GM21717 (cell line): ENCODE measurements around the gene FCGR3B.
"Not testable (repeated sequence)": the region's sequence is repeated elsewhere in the genome, so short reads cannot be mapped to it uniquely, and the experiment has no call there.

ENCODE experiments used
- ATAC-seq: cut with Tn5 transposase; IDR thresholded peaks from one replicate; pipeline ENCODE4 v1.9.1; 2021; ENCODE audit warnings: mild to moderate bottlenecking, moderate library complexity; ENCODE audit not compliant: unreplicated experiment

The FCGR3B gene

GRCh38 chr1:161606541-161607336 lies 24.2 kb downstream of the FCGR3B start:
- not testable (repeated sequence) for ATAC-seq

GRCh38 chr1:161605762-161606540 lies 25.0 kb downstream of the FCGR3B start:
- ATAC-seq: not testable (repeated sequence)

DNA sequence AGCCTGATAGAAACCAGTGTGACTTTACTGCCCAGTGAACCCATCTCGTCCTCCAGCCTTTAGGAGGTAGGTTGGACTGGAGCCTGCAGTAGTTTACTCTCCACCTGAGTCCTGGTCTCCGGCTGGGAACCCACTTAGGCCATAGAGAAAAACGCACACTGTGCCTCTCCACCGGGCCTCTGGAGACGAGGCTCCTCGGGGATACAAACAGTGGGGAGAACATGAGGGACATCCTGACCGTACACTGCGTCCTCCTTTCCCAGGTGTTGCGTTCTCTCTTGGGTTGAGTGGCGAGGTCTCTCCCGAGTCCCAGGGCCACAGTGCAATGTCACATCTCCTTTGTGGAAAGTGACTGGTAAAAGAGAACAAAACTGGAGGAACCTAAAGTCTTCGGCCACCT lies 26.0 kb downstream of the FCGR3B start:
- ATAC-seq: not testable (repeated sequence)

- not testable (repeated sequence) for ATAC-seq
These were observed 33.9 kb downstream of the FCGR3B start for GRCh38 chr1:161597077-161597476.

DNA sequence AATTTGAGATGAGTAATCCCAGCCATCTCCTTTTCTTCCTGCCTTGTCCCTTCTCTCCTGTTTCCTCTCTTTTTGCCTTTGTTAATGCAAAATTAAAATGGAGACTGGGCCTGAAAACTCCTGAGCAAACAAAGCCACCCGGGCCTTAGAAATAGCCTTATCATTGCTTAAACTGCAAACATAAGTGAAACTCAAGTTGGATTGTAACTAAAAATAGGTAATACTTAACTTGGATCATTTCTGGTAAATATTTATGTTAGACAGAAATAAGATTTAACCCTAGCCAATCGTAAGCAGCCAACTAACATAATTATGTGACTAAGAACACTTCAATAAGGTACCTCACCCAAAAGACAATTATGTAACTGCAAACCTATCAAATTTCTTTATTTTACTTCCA lies 35.4 kb downstream of the FCGR3B start:
- not testable (repeated sequence) for ATAC-seq

DNA sequence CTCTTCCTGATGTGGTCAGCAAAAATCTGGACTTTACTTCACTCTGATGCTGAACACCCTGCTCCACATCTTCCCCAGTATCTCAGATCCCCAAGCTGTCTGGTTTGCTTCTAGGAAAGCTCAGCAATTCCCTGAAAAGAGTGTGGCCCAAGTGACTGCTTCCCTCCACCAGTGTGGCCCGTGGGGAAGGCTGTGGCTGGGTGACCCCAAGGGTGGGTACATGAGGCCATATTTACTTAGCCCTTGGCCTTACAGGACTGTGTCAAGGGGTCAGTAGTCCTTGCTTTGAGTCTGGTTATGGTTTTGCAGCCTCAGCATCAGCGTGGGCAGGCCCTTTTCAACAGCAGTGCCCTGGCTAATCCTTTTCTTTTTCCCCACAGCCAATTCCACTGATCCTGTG lies 35.8 kb downstream of the FCGR3B start:
- ATAC-seq: not testable (repeated sequence)

GRCh38 chr1:161594269-161594984 lies 36.5 kb downstream of the FCGR3B start:
- not testable (repeated sequence) for ATAC-seq

DNA sequence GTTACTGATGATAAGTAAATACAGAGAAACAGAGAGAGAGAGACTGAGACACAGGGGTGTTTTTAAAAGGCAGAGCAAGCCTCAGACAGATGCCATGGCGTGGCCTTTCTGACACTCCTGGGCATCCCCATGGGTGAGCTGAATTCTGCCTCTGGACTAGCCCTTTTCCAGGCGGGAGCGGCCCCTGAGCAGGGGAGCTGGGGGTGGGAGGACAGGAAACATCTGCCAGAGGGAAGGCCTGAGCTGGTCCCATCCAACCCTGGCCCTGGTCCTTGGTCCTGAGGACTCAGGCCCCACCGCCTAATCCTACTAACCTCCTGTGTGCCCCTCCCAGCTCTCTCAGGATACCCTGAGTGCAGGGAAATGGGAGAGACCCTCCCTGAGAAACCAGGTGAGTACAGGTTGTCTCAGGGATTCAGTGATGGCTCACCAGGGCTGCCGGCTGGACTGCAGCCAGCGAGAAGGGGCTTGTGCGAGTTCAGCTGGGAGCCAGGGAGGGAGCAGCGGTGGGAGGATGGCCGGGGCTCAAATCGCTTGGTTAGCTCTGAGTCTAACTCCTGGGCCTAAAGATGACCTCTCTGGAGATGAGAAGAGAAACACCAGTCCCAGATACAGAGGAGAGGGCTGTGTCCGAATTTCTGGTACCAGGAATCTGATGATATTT lies 37.8 kb downstream of the FCGR3B start:
- ATAC-seq: not testable (repeated sequence)

- ATAC-seq: not testable (repeated sequence)
These were observed 38.4 kb downstream of the FCGR3B start for GRCh38 chr1:161592586-161592985.

DNA sequence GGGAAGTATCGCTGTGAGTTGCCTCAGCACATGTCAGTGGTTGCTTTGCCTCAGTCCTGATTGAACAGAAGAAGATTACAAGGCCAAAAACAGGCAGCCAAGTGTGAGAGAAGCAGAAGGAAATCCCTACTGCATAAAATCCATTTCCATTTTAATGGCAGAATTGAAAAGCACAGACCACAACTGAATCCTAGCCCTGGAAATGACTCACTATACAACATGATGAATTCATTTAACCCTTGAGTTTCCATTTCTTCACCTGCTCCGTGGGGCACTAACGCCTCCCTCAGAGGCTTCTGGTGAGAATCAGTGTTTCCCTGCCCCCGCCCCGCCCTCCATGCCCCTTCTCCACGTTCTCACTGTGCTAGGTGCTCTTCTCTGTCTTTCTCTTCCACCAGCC lies 41.1 kb downstream of the FCGR3B start:
- ATAC-seq: not testable (repeated sequence)

DNA sequence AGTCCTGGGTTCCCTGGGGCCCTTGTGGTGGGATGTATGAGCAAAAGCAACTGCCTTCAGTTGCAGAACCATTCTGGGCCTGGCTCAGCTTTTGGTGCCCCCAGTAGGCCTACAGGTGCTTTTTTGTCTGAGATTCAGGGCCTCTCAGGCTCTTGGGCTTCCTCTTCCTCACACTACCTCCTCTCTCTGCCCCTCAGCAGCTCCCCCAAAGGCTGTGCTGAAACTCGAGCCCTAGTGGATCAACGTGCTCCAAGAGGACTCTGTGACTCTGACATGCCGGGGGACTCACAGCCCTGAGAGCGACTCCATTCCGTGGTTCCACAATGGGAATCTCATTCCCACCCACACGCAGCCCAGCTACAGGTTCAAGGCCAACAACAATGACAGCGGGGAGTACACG lies 41.6 kb downstream of the FCGR3B start:
- ATAC-seq: not testable (repeated sequence)

GRCh38 chr1:161588596-161588995 lies 42.4 kb downstream of the FCGR3B start:
- ATAC-seq: not testable (repeated sequence)

GRCh38 chr1:161582882-161583281 lies 48.1 kb downstream of the FCGR3B start:
- ATAC-seq: not testable (repeated sequence)

GRCh38 chr1:161580879-161581537 lies 50.0 kb downstream of the FCGR3B start:
- peak; percentile 50 for ATAC-seq

GRCh38 chr1:161579856-161580507 lies 51.0 kb downstream of the FCGR3B start:
- not testable (repeated sequence) for ATAC-seq

DNA sequence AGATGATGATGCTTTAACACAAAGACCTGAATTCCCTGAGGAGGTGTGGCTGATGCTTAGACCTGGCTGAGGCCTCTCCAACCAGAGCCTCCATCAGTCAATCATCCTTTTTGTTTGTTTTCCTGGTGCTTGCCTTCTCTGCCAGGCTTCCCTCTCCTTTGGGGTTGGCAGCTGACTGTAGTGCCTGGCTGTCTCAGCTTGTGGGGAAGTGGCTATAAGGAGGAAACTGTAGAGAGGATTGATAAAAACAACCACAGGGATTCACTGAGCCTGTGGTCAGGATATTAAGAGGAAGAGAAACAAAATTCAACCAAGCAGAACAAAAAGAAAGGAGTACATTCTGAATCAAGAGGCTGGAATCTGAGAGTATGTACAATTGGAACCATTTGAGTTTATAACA lies 54.3 kb downstream of the FCGR3B start:
- not testable (repeated sequence) for ATAC-seq
